Thyroid gland (tissue), 4 donors: ENCODE results near the gene CBL.

Source experiments
- POLR2A ChIP-seq, 2 donors: fragments of 450-650 bp; IDR thresholded peaks; one replicate each; pipeline ENCODE4 v1.6.1; 2017; ENCODE audit warnings: antibody characterized with exemption in 2 of 2, mild to moderate bottlenecking in 2 of 2, moderate library complexity in 1 of 2
- TF ChIP-seq, protein P1 (sequence below), 6 experiments: fragments of 200-600 bp in 3 of 6; fragments of 450-650 bp in 3 of 6; sonication (generic) in 3 of 6; IDR thresholded peaks; one replicate each; pipeline ENCODE4 v1.5.1; 2016 to 2019; ENCODE audit warnings: antibody characterized with exemption in 6 of 6, mild to moderate bottlenecking in 2 of 6, inconsistent platforms in 1 of 6, moderate library complexity in 1 of 6

- TF ChIP-seq, protein P1, sequence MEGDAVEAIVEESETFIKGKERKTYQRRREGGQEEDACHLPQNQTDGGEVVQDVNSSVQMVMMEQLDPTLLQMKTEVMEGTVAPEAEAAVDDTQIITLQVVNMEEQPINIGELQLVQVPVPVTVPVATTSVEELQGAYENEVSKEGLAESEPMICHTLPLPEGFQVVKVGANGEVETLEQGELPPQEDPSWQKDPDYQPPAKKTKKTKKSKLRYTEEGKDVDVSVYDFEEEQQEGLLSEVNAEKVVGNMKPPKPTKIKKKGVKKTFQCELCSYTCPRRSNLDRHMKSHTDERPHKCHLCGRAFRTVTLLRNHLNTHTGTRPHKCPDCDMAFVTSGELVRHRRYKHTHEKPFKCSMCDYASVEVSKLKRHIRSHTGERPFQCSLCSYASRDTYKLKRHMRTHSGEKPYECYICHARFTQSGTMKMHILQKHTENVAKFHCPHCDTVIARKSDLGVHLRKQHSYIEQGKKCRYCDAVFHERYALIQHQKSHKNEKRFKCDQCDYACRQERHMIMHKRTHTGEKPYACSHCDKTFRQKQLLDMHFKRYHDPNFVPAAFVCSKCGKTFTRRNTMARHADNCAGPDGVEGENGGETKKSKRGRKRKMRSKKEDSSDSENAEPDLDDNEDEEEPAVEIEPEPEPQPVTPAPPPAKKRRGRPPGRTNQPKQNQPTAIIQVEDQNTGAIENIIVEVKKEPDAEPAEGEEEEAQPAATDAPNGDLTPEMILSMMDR (IDR thresholded peaks at IDR 0.05): no peak
- no peak for TF ChIP-seq POLR2A (IDR thresholded peaks at IDR 0.05)
Measured at GRCh38 chr11:119237515-119237914, 31.4 kb downstream of the CBL start.
